ENCODE results near the gene HIRA.

DNA sequence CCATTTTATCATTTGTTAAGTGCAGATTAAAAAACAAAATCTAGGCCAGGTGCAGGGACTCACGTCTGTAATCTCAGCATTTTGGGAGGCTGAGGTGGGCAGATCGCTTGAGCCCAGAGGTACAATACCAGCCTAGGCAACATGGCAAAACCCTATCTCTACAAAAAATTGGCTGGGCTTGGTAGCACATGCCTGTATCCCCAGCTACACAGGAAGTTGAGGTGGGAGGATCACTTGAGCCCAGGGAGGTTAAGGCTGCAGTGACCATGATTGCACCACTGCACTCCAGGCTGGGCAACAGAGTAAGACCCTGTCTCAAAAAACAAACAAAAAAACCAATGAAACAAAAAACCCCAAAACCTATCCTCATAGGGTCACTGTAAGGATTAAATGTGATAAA is 32.9 kb downstream of the HIRA start:
- no peak for TF ChIP-seq CTCF (IDR thresholded peaks at IDR 0.05; ENCODE audit: low read depth, low read length, missing input control)
- no peak for TF ChIP-seq JUND (IDR thresholded peaks at IDR 0.05)
- TF ChIP-seq ZBTB33 (IDR thresholded peaks at IDR 0.05), result no peak
- TF ChIP-seq, protein P1, sequence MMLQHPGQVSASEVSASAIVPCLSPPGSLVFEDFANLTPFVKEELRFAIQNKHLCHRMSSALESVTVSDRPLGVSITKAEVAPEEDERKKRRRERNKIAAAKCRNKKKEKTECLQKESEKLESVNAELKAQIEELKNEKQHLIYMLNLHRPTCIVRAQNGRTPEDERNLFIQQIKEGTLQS (IDR thresholded peaks at IDR 0.05), result no peak
- no peak for TF ChIP-seq RAD21 (IDR thresholded peaks at IDR 0.05)
- TF ChIP-seq NR2F2 (IDR thresholded peaks at IDR 0.05), result no peak
- TF ChIP-seq, protein P2, sequence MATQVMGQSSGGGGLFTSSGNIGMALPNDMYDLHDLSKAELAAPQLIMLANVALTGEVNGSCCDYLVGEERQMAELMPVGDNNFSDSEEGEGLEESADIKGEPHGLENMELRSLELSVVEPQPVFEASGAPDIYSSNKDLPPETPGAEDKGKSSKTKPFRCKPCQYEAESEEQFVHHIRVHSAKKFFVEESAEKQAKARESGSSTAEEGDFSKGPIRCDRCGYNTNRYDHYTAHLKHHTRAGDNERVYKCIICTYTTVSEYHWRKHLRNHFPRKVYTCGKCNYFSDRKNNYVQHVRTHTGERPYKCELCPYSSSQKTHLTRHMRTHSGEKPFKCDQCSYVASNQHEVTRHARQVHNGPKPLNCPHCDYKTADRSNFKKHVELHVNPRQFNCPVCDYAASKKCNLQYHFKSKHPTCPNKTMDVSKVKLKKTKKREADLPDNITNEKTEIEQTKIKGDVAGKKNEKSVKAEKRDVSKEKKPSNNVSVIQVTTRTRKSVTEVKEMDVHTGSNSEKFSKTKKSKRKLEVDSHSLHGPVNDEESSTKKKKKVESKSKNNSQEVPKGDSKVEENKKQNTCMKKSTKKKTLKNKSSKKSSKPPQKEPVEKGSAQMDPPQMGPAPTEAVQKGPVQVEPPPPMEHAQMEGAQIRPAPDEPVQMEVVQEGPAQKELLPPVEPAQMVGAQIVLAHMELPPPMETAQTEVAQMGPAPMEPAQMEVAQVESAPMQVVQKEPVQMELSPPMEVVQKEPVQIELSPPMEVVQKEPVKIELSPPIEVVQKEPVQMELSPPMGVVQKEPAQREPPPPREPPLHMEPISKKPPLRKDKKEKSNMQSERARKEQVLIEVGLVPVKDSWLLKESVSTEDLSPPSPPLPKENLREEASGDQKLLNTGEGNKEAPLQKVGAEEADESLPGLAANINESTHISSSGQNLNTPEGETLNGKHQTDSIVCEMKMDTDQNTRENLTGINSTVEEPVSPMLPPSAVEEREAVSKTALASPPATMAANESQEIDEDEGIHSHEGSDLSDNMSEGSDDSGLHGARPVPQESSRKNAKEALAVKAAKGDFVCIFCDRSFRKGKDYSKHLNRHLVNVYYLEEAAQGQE (IDR thresholded peaks at IDR 0.05), result no peak
- TF ChIP-seq GABPA (IDR thresholded peaks at IDR 0.05 in 1 of 2, conservative IDR thresholded peaks at IDR 0.05 in 1 of 2), result no peak
- TF ChIP-seq HNF4G (IDR thresholded peaks at IDR 0.05), result no peak
- no peak for TF ChIP-seq MAX (IDR thresholded peaks at IDR 0.05)
- no peak for TF ChIP-seq TAF1 (conservative IDR thresholded peaks at IDR 0.05)
